ENCODE measurements around the gene RSPH1. TPM values are rescaled to one million over a fixed set of nuclear protein-coding genes. Genes with fewer than 3 reads are reported as not detected.

Gene RSPH1
- total RNA-seq, 4 donors from 2014 or later: 0.80 to 10.0 (median 8.0) TPM

DNA sequence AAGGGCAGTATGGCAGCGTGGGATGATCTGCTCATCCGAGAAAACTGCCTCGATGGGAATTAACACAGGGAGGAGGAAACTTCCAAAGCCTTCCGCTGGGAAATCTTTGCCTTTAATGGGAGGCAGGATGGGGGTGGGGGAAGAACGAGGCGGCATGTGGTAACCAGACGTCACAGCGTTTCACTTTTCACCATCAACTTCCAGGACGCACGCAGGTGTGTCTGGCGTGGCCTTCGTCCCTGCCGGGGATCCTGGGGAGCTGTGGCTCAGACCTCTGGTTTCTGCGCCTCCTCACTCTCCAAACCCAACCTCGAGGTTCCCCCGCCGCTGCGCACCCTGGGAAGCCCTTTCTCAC lies 282 bp downstream of the RSPH1 start:
- intact Hi-C loops (cut with DNase I; ENCODE audit: low total_unique reads): no loop called here

DNA sequence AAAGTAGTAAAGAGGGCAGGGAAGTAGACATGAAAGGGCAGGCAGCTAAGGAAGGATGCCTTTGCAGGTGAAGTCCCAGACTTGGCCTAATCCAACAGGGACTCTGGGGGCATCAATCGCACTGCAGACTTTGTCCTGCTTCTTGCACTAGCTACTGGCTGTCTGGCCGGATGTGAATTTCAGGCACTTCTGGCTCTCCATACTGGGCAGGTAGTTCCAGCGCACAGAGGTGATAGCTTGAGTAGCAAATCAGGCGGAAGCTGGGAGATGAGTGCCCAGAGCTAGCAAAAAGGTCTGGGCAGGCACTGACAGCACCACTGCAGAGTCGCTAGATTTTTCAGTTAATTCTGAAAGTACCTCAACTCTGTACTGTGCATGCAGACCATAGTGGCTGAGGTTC lies 997 bp downstream of the RSPH1 start:
- H3K27me3 ChIP-seq: no peaks in the 10 kb centered on the region
- no peak for DNase-seq
- no peak for TF ChIP-seq POLR2AphosphoS5 (IDR thresholded peaks at IDR 0.05)
- peak overlapping the region in 1 of 4 donors; percentile 80 for H3K4me3 ChIP-seq
- H3K9me3 ChIP-seq: no peaks in the 10 kb centered on the region
- in situ Hi-C loops (cut with MboI; ENCODE audit: low pct_ligation_motif_present in 1 of 4, low pct_unique_long_range_greater_than_20kb in 1 of 4, low sequenced_read_pairs in 3 of 4): no loop called here
- peaks cover 7 to 46% (median 18%) of the 10 kb centered on the region in 4 donors for H3K4me1 ChIP-seq
- H3K36me3 ChIP-seq: no peaks in the 10 kb centered on the region
- WGBS, 2 donors (ENCODE audit: low coverage in 1 of 2): 94 to 100% methylated on average over 2 to 5 of the region's 5 CpGs
- intact Hi-C loops (cut with DNase I; ENCODE audit: low total_unique reads): no loop called here
- peak overlapping the region; percentile 83 to 90 (median 86) for H3K27ac ChIP-seq

More for the DNA sequence above, 282 bp downstream of the RSPH1 start:
- TF ChIP-seq EP300 (IDR thresholded peaks at IDR 0.05; ENCODE audit: low read depth) (no peak), CTCF (IDR thresholded peaks at IDR 0.05) (peak in 4 of 5 experiments; percentile 7 to 48 (median 26)), POLR2A (IDR thresholded peaks at IDR 0.05) (no peak), POLR2AphosphoS5 (IDR thresholded peaks at IDR 0.05) (no peak)
- H3K27me3 ChIP-seq: no peaks in the 10 kb centered on the region
- peak overlapping the region; percentile 83 to 90 (median 86) for H3K27ac ChIP-seq
- in situ Hi-C loops (cut with MboI; ENCODE audit: low pct_ligation_motif_present in 1 of 4, low pct_unique_long_range_greater_than_20kb in 1 of 4, low sequenced_read_pairs in 3 of 4): no loop called here
- no peaks in the 10 kb centered on the region for H3K9me3 ChIP-seq
- H3K36me3 ChIP-seq: no peaks in the 10 kb centered on the region
- H3K4me3 ChIP-seq: peak overlapping the region; percentile 38 to 80 (median 47)
- peaks cover 7 to 43% (median 18%) of the 10 kb centered on the region in 4 donors for H3K4me1 ChIP-seq
- peak; percentile 74 for DNase-seq
- 0 to 2% methylated on average over 8 to 18 of the region's 18 CpGs for WGBS, 2 donors (ENCODE audit: low coverage in 1 of 2)

- H3K4me3 ChIP-seq: no peak overlapping the region
- H3K9me3 ChIP-seq: no peaks in the 10 kb centered on the region
- TF ChIP-seq EP300 (IDR thresholded peaks at IDR 0.05; ENCODE audit: low read depth): no peak
- peak in 1 of 3 donors; percentile 59 for TF ChIP-seq POLR2AphosphoS5 (IDR thresholded peaks at IDR 0.05)
- no peak for TF ChIP-seq CTCF (IDR thresholded peaks at IDR 0.05)
- peak overlapping the region; percentile 50 to 90 (median 68) for H3K27ac ChIP-seq
- 58 to 70% methylated on average over 12 to 13 of the region's 13 CpGs for WGBS, 2 donors (ENCODE audit: low coverage in 1 of 2)
- intact Hi-C loops (cut with DNase I; ENCODE audit: low total_unique reads): no loop called here
- in situ Hi-C loops (cut with MboI; ENCODE audit: low pct_ligation_motif_present in 1 of 4, low pct_unique_long_range_greater_than_20kb in 1 of 4, low sequenced_read_pairs in 3 of 4): no loop called here
- DNase-seq: peak; percentile 80
- no peaks in the 10 kb centered on the region for H3K27me3 ChIP-seq
- no peaks in the 10 kb centered on the region for H3K36me3 ChIP-seq
- H3K4me1 ChIP-seq: peaks cover 7 to 46% (median 18%) of the 10 kb centered on the region in 4 donors
These were observed 2.6 kb downstream of the RSPH1 start for GRCh38 chr21:42493109-42494060.

GRCh38 chr21:42492201-42492600 lies 3.8 kb downstream of the RSPH1 start:
- Histone ChIP-seq H3K4me3 (no peak overlapping the region), H3K36me3 (no peaks in the 10 kb centered on the region), H3K4me1 (peaks cover 7 to 43% (median 18%) of the 10 kb centered on the region in 4 donors), H3K27ac (peak overlapping the region in 1 of 4 donors; percentile 86), H3K9me3 (no peaks in the 10 kb centered on the region), H3K27me3 (no peaks in the 10 kb centered on the region)
- TF ChIP-seq POLR2AphosphoS5 (IDR thresholded peaks at IDR 0.05): no peak
- TF ChIP-seq POLR2A (IDR thresholded peaks at IDR 0.05): no peak
- TF ChIP-seq EP300 (IDR thresholded peaks at IDR 0.05; ENCODE audit: low read depth): no peak
- no peak for TF ChIP-seq CTCF (IDR thresholded peaks at IDR 0.05)
- intact Hi-C loops (cut with DNase I; ENCODE audit: low total_unique reads): no loop called here
- in situ Hi-C loops (cut with MboI; ENCODE audit: low pct_ligation_motif_present in 1 of 4, low pct_unique_long_range_greater_than_20kb in 1 of 4, low sequenced_read_pairs in 3 of 4): no loop called here
- no peak for DNase-seq
- WGBS, 2 donors (ENCODE audit: low coverage in 1 of 2): 77 to 84% methylated on average over 2 to 8 of the region's 8 CpGs

Measured in transverse colon (tissue), 4 donors.